Superior temporal gyrus (tissue), 1 donor: ENCODE measurements around the gene TMA7B.

ENCODE experiments used
- DNase-seq: peaks from one replicate; pipeline ENCODE4 v3.0.0-alpha.2; 2016; ENCODE audit errors: extremely low spot score

Gene TMA7B

DNA sequence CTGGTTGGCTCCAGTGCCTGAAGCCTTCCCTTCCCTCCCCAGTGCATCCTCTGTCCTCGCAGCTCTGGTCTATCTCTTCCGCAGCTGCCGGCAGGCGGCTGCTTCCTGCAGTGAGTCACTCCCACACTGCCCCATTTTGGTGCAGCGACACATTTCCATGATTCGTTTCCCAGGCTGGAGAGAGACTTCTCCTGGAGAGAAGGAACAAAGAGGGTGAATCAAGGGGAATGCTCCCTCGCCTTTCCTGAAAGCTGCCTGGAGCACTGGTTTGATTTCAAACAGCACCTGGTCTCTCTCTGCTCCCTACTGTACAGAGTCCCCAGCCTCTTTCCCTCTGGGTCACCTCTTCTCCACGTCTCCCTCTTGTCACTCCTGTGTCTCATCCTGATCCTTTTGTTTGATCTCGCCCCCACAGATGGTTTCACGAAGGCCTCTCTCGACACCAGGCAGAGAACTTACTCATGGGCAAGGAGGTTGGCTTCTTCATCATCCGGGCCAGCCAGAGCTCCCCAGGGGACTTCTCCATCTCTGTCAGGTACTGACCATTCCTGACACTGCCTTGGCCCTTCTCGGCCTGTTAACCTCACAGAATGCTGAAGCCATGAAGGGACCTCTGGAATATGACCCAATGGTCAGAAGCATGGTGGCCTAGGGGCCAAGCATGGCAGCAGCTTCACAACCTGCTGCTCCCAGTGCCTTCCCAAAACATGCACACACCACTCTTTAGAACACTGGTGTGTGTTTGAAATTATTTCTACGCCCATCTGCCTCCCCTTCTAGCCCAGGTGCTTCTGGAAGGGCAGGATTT is at the start of gene TMA7B:
Gene TMA7B (plus strand): TSS at position 758 of the 808 bp plus-strand sequence. CDS start 3,978 bp downstream, outside the sequence.
- DNase-seq = peak; percentile 65

DNA sequence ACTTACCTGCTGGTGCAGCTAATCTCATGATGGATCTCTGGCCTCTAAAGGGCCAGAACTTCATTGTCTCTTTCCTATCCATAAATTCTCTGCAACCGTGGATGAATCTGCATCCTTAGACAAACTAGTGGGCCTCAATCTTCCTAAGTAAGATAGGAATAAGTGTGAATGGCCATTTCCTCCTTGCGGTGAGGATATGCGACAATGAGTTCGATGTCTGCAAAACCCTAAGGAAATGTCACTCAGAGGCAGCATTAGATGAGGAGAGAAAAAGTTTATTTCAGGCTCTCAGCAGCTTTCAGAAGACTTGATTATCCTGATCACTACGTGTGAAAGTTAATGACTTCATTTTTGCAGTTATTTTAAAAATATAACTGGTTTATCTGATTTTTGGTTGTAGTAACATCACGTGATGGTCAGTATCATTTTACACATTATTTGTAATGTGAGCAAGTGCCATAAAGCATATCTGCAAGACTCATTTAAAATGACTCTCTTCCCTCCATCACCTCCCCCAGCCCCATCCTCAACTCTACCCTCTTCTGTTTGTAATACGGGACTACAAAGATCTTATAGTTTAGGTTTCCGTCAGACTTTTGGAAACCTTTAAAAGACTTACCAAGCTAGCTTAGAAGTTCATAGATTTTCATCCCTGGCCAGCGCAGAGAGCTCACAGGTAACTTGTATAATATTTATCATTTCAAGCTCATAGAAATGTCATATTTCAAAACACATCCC is 49.2 kb upstream of the TMA7B start:
- DNase-seq = no peak

DNA sequence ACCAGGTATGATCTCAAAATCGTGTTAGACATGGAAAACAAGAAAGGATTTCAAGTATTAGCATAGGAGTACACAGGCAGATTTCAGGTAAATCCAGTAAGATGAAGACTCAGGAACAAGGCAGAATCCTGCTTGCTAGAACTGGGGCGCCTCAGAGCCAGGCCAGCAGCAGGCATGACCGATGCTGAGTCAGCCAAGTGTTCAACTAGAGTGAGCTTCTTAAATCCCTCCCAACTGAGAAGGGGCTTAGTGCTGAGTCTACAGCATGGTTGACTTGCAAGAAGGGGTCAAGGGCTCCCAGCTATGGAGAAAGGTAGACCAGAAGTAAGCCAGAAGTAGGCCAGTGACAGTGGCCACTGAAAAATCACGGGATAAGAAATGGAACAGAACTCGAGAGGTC is 46.9 kb upstream of the TMA7B start:
- no peak for DNase-seq

DNA sequence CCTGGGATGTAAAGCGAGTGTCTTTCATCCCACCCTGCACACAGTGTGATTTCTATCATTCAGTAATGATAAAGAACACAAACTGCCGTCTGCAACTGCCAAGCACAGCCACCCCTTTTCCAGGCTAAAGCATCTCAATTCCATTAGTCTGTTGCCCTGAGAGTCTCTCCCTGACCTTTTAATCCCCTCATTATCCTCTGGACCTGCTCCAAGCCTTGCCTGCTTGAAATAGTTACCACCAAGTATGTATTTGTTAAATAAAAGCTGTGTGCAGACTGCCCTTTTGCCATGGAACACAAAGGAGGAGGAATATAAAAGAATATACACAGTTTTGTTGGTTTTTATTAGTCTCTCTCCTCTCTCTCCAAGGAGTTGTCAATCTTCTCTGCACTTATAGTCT is 46.3 kb upstream of the TMA7B start:
- no peak for DNase-seq

DNA sequence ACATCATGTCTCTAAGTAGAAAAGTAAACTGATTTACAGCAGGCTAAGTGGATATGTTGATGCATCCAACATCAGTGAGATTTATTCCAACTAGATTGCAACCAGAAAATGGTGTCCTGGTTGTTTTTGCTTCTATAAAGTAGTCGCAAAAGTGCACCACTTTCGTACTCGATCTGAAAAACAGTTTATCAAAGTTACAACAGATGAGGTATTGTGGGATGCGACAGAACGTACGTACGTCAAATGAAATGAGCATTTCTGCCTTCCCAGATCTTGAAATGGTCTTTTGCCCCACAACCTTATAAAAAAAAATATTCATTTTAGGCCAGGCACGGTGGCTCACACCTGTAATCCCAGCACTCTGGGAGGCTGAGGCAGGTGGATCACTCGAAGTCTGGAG is 45.6 kb upstream of the TMA7B start:
- no peak for DNase-seq

DNA sequence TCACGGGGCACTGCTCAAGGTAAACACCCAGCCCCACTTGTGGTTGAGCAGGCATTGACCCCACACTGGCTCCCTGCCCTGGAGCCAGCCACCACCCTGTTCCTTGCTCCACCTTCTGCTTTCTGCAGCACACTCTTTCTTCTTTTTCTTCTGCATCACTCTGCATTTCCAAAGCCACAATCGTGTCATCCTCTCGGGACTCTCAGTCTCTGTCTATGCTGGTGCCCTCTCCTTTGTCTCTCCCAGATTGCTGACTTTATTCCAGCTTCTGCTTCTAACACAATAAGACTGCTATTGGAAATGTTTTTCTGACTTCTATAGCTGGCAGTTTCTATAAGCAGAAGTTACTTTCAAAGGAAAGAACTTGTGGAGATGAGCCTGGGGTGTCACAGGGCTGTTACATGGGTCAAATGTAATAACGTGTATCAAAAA is 44.9 kb upstream of the TMA7B start:
- DNase-seq = no peak

DNA sequence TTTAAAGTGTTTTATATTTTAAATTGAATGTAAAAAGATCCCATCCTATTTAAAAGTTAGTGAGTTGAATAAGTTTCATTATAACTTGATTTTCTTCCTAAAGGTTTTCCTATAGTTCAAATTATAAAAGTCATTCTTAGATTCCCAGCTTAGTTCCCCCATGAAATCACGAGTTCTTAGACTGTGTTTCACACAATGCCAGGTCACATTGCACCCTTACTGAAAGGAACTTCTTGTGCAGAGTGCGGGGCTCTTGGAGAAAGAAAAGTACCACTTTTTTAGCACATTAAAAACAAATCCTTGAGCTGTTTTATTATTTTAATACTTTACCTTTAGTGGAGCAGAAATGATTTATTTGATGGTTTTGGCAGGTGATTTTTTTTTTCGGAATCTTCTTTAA is 43.7 kb upstream of the TMA7B start:
- no peak for DNase-seq

DNA sequence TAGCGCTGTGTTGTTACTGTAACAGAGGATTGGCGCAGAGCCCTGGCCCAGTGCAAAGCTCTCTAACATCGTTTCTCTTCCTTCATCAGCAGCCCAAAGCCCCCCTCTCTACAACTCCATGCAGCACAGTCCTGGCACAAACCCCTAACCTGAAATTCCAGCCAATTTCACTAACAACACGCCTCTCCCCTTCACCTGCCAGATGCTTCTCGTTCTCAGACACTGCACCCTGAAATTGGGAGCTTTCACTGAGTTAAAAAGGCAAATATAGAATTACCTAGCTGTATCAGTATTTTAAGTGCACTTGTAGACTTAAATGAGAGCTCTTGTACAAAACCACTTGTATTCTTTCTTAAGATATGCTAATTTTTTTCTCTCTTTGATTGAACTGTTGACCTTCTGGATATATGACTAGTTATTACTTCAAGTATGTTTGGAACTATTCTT is 43.0 kb upstream of the TMA7B start:
- no peak for DNase-seq

DNA sequence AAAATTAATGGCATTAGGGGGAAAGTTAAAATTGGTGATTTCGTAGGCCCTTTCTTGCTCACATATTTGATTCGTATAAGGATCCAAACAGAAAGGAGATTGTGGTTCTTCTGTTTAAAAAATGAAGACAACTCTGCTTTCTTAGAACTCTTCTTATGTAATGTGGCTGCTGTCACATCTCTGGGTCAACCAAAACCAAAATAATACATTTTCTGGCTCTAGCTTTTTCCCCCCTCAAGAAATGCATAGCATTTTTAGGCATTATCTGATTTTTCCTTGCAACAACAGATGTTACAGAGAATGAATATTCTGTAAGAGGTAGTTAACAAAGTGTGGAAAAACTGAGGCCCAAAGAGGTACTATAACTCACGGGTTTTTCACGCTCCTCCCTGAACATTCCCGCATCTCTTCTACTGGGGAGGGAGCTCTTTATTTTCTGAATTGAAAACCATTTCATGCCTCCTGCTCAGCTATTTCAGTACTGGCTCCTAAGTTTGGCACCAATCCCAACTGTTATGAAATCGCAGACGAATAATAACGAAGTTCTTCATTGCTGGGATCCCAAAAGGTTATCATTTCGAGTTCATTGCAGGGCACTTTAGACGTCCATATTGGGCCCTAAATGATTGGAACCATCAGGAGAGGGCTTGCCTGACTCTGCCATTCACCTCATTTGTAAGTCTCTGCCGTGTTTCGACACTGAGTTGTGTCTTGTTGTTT is 42.3 kb upstream of the TMA7B start:
- DNase-seq = no peak

DNA sequence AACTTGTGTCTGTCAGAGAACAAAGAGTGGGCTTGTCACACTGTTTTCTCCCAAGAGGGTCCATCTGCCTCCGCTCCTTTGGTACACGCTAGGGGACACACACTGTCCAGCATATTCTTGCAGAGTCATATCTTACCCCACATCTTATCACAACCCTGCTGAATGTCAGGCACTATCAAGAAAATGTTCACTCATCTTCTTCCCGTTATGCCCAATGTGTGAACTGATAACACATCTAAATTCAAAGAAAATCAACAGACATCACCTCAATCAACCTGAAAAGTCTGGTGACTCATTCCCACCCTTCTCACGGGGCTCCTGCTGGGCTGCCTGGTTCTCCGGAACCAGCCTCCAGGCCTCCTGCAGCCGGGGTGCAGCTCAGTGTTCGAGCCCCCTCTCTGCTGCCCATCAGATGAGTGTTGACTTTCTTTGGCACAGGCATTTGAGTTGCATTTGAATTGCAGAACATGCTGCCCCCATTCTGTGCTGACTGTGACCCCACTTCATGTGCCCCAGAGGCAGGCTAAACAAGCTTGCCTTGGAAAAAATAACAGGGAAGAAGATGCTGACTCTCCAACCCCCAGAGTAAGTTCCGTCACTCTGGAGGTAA is 40.0 kb upstream of the TMA7B start:
- DNase-seq = no peak

DNA sequence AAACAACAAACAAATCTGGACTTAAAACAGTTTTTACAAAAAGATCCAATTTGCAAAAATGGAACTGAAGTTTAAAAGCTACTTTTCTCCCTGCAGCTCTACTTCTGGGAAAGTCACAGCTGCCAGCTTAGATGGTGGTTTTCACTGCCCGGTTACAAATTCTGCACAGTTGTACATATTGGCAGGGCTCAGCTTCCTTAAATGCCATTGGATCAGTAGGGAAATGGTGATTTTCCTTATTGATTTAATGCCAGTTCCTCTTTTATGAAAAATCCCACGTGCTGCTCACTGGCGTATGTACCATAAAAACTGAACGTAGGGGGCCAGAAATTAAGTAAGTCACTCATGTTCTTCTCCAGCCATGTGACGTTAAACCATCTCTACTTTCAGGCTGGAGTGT is 36.5 kb upstream of the TMA7B start:
- DNase-seq = no peak

DNA sequence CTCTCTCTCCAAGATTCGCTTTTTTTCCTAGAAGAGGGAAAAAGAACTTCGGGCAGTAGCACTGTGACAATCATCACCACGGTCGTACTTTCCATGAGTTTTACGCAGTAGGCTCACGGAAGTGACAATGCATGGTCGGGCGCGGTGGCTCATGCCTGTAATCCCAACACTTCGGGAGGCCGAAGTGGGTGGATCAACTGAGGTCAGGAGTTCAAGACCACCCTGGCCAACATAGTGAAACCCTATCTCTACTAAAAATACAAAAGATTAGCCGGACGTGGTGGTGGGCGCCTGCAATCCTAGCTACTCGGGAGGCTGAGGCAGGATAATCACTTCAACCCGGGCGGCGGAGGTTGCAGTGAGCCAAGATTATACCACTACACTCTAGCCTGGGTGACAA is 35.9 kb upstream of the TMA7B start:
- no peak for DNase-seq

DNA sequence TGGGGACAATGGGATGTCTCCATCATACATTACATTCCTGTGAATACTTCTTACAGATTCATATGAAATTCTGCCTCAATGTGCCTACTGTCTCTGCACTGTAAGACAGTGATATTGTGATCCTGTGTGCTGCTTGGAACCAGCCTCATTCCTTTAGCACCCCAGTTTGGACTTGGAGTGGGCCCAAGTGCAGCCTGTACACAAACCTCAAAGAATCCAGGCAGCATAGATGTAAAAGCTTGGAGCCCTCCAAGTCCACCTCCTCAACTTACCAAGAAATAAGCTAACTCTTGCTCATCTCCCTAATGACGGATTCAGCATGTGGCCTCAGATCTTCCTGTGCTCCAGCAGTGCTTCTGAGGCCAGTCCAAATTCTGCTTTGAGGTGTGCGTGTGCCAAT is 34.9 kb upstream of the TMA7B start:
- DNase-seq = peak; percentile 43

DNA sequence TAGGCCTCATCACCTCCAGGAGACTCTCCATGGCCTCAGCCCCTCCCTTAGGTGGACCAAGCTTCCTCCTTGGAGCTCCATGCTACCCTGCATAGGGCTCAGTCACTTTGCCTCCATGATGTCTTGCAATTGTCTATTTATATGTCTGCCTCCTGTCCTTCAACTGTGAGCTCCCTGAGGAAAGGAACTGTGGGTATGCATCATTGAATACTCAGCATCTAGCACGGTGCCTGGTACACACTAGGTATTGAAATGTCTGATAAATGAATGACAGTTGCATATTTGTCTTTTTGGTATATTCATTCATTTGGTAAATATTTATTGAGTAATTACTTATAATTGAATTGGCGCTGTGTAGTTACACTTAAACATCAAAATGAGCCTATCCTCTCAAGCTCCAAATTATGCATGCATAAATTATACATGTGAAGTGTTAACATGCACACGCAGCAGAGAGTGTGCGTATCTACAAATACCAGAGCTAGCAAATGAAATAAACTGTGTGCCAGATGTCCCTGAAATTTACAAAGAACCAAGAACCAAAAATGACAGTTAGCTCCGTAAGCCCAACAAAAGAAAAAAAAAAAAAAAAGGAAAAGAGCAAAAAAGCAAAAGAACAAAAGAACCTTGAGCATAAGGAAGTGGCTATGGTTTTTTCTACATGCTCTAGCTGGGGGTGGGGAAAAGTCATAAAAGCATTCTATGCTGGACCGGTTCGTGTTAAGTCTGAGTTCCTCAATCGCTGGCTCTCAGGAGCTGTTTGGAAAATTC is 34.1 kb upstream of the TMA7B start:
- peak; percentile 34 for DNase-seq

DNA sequence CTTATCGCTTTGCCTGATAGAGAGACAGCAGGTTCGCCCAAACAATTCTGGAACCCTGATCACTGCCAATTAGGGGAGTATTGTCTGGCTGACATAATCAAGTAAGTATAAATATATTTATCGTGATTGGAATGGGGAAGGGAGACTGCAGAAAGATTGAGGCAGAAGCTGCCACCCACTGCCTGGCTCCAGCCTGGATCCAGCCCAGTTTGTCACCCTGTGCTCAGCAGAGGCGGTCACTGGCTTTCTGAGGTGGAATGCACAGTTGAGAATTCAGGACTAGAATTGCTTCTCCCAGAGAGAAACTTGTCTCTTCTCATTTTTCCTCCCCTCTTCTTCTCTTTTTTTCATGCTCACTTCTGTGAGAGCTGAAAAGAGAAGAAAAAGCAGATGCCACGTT is 33.4 kb upstream of the TMA7B start:
- DNase-seq = no peak

DNA sequence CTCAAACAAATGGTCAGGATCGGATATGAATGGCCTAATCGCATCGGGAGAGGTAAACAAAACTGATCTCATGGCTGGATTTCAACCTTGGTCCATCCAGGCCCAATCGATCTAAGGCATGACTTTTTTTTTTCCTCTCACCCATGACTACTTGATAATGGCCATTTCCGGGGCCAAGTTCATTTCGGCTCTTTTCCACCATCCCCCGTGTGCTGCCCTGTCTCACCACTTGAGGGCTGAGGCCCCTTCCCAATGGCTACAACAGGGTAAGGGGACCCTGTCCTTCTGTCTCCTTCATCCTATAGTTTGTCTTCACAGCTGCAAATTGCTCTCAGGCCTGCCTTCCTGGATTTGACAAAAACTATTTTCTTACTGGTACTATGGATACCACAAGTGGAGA is 32.7 kb upstream of the TMA7B start:
- no peak for DNase-seq

DNA sequence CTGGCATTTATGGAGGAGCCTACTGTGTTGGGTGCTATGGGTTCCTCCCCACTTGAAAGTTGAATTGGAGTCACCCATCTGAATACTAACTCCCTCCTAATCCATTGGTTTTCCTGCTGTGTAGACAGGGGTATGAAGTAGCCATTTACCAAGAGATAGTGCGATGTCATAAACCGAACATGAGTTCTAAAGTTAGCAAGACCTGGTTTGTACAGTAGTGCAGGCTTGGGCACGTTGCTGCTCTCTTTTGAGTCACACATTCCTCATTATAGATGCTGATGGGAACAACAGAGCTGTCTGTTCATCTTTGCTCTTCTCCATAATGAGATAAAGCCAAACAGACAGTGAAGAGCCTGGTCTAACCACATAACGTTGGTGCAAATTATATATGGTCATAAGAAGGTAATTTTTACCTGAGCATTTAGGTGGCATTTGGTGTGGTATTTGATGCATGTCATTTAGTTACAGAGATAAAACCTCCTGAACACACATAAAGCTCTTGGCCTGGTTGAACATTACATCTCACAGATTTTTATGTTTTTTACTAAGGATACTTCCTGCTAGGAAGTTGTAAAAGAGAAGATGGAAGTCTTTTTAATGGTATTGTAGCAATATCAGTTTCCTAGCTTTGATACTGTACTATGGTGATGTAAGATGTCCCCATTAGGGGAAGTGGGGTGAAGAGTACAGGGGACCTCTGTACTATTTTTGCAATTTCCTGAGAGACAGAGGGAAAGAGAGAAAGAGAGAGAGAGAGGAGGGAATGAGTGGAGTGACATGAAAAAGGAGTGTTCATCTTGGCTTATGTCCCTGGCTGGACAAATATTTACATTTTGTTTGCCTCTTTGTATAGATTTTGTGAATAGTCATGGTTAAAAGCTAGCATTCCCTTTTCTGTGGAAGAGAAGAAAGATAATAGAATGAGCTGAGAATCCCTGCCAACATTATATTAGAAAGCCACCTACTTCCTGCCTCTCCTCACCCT is 31.4 kb upstream of the TMA7B start:
- no peak for DNase-seq

DNA sequence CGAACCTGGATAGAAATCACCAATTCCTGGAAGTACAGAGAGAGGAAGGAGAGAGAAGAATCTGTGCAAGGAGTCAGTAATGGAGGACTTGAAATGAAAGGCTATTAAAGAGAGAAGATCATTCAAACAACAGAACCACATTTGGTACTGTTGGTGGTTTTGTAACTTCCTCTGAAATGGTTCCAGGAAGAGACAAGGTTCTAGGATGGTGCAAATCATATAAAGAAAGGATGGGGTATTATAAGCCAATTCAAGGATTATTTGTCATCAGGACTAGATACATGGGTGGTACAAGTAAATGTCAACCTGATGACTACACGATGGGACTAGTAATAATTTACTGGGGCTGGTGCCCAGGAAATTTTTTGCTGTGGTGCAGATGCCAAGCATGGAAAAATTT is 28.9 kb upstream of the TMA7B start:
- no peak for DNase-seq

DNA sequence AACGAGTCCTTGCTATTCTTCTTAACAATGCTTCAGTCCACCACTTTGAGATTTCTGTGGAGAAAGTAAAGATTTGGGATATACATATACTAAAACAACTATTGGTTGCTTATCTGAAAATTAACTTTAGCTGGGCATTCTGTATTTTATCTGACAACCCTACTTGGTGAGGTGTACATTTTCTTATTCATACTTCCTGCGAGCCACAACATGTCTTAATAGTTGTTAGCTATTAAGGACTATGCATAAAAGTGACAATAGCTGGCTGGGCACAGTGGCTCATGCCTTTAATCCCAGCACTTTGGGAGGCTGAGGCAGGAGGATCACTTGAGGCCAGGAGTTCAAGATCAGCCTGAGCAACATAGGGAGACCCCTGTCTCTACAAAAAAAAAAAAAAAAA is 28.0 kb upstream of the TMA7B start:
- DNase-seq = no peak
